ENCODE data around the gene CYTH4. TPM values are rescaled to one million over a fixed set of nuclear protein-coding genes. Genes with fewer than 3 reads are reported as not detected.

CYTH4 gene
- total and polyA plus RNA-seq, 4 donors, result 1.9 to 9.9 (median 5.9) TPM

GRCh38 chr22:37314315-37315074 is 32.2 kb downstream of the CYTH4 start:
- WGBS, result 74% methylated on average over 16 of the region's 16 CpGs
- Histone ChIP-seq H3K36me3 (ENCODE audit: control insufficient read depth in 4 of 4, insufficient read depth in 3 of 4, low read depth in 1 of 4, low read length in 3 of 4) (no peaks in the 10 kb centered on the region), H3K27me3 (ENCODE audit: control insufficient read depth in 4 of 4, insufficient read depth in 4 of 4, low read length in 3 of 4) (no peaks in the 10 kb centered on the region), H3K9ac (ENCODE audit: low read depth in 1 of 2, low read length in 2 of 2) (no peak overlapping the region), H3K4me1 (ENCODE audit: control insufficient read depth in 4 of 4, insufficient read depth in 4 of 4, low read length in 3 of 4) (peaks cover 0 to 10% (median 5%) of the 10 kb centered on the region in 4 donors), H3K4me3 (ENCODE audit: low read depth in 1 of 3, low read length in 3 of 3) (no peak overlapping the region), H3K27ac (ENCODE audit: low read depth in 1 of 2, low read length in 2 of 2) (no peak overlapping the region), H3K9me3 (ENCODE audit: control insufficient read depth in 4 of 4, low read length in 3 of 4) (no peaks in the 10 kb centered on the region)
- DNase-seq (ENCODE audit: low spot score), result no peak
- no peak for TF ChIP-seq RAD21 (IDR thresholded peaks at IDR 0.05)
- no peak for TF ChIP-seq NR2F2 (IDR thresholded peaks at IDR 0.05)
- TF ChIP-seq FOXA2 (IDR thresholded peaks at IDR 0.05), result no peak
- TF ChIP-seq MAX (IDR thresholded peaks at IDR 0.05), result no peak
- TF ChIP-seq REST (IDR thresholded peaks at IDR 0.05), result no peak
- no peak for TF ChIP-seq EGR1 (IDR thresholded peaks at IDR 0.05; ENCODE audit: low read depth in 2 of 2)
- TF ChIP-seq ATF3 (IDR thresholded peaks at IDR 0.05), result no peak
- TF ChIP-seq YY1 (IDR thresholded peaks at IDR 0.05), result no peak
- TF ChIP-seq CTCF (IDR thresholded peaks at IDR 0.05; ENCODE audit: low read depth, low read length, missing input control), result no peak
- no peak for TF ChIP-seq HNF4A (conservative IDR thresholded peaks at IDR 0.05)
- no peak for TF ChIP-seq ZBTB33 (IDR thresholded peaks at IDR 0.05)
- no peak for TF ChIP-seq RXRA (IDR thresholded peaks at IDR 0.05)
- no peak for TF ChIP-seq TAF1 (conservative IDR thresholded peaks at IDR 0.05)
- TF ChIP-seq HNF4G (IDR thresholded peaks at IDR 0.05), result no peak
- TF ChIP-seq FOXA1 (IDR thresholded peaks at IDR 0.05), result no peak

GRCh38 chr22:37316405-37316804 is 34.1 kb downstream of the CYTH4 start:
- Histone ChIP-seq H3K4me3 (ENCODE audit: low read depth in 1 of 3, low read length in 3 of 3) (no peak overlapping the region), H3K27ac (ENCODE audit: low read depth in 1 of 2, low read length in 2 of 2) (no peak overlapping the region), H3K9me3 (ENCODE audit: control insufficient read depth in 4 of 4, low read length in 3 of 4) (no peaks in the 10 kb centered on the region), H3K27me3 (ENCODE audit: control insufficient read depth in 4 of 4, insufficient read depth in 4 of 4, low read length in 3 of 4) (no peaks in the 10 kb centered on the region), H3K4me1 (ENCODE audit: control insufficient read depth in 4 of 4, insufficient read depth in 4 of 4, low read length in 3 of 4) (peaks cover 0 to 13% (median 5%) of the 10 kb centered on the region in 4 donors), H3K36me3 (ENCODE audit: control insufficient read depth in 4 of 4, insufficient read depth in 3 of 4, low read depth in 1 of 4, low read length in 3 of 4) (no peaks in the 10 kb centered on the region), H3K9ac (ENCODE audit: low read depth in 1 of 2, low read length in 2 of 2) (no peak overlapping the region)
- WGBS, result 69% methylated on average over 6 of the region's 6 CpGs
- DNase-seq (ENCODE audit: low spot score), result no peak
- TF ChIP-seq EGR1 (IDR thresholded peaks at IDR 0.05; ENCODE audit: low read depth in 2 of 2) (no peak), YY1 (IDR thresholded peaks at IDR 0.05) (no peak), HNF4G (IDR thresholded peaks at IDR 0.05) (no peak), GABPA (IDR thresholded peaks at IDR 0.05 in 1 of 2, conservative IDR thresholded peaks at IDR 0.05 in 1 of 2) (no peak), FOXA1 (IDR thresholded peaks at IDR 0.05) (no peak), CTCF (IDR thresholded peaks at IDR 0.05; ENCODE audit: low read depth, low read length, missing input control) (no peak), FOXA2 (IDR thresholded peaks at IDR 0.05) (no peak), SP1 (IDR thresholded peaks at IDR 0.05) (no peak), JUND (IDR thresholded peaks at IDR 0.05) (no peak), RXRA (IDR thresholded peaks at IDR 0.05) (no peak), NR2F2 (IDR thresholded peaks at IDR 0.05) (no peak), RAD21 (IDR thresholded peaks at IDR 0.05) (no peak), MAX (IDR thresholded peaks at IDR 0.05) (no peak), TAF1 (conservative IDR thresholded peaks at IDR 0.05) (no peak)
